Right ventricle myocardium inferior (tissue), 1 donor: ENCODE results near the gene KRT6A. TPM values are rescaled to one million over a fixed set of nuclear protein-coding genes. Genes with fewer than 3 reads are reported as not detected.
A peak's percentile ranks its signal among the peaks of the same experiment; 100 is the strongest.

Experiments
- ATAC-seq: fragments of 200-7000 bp; cut with Tn5 transposase; one replicate; pipeline ENCODE4 v1.9.1; 2020; ENCODE audit warnings: mild to moderate bottlenecking, moderate library complexity
- DNase-seq: peaks from one replicate; pipeline ENCODE4 v3.0.0; 2021; ENCODE audit errors: missing footprints
- intact Hi-C: fragments of 100-400 bp; cut with DNase I; formaldehyde crosslinking; loops from one replicate; pipeline ENCODE4 v1.11.0; 2022
- total RNA-seq: library from RNA; stranded (reverse); fragmentation: NEBNext Ultra II Directional; extraction: Animal tissue kit (Norgen Biotek cat#: 25700); gene quantifications from one replicate; pipeline ENCODE4 v1.2.1, GENCODE V29; 2021
- donor health status: DM: no; HTN: yes; CAD: no; lungs with severe emphysema.

Gene KRT6A
- total RNA-seq, 1 donor from 2014 or later, result 0.16 TPM

GRCh38 chr12:52442600-52443061 lies 50.4 kb downstream of the KRT6A start:
- intact Hi-C loops, result no loop called here
- DNase-seq (no peak), ATAC-seq (no peak)

- DNase-seq (no peak), ATAC-seq (no peak)
- intact Hi-C loops, result no loop called here
Measured at GRCh38 chr12:52441320-52441911, 51.6 kb downstream of the KRT6A start.

GRCh38 chr12:52440821-52441319 lies 52.2 kb downstream of the KRT6A start:
- intact Hi-C loops, result no loop called here
- ATAC-seq (peak; percentile 15), DNase-seq (no peak)

GRCh38 chr12:52439845-52440244 lies 53.2 kb downstream of the KRT6A start:
- no peak for DNase-seq
- intact Hi-C loops, result no loop called here
- ATAC-seq, result no peak

GRCh38 chr12:52439420-52439819 lies 53.6 kb downstream of the KRT6A start:
- no peak for DNase-seq
- intact Hi-C loops, result no loop called here
- ATAC-seq, result no peak

GRCh38 chr12:52438305-52439301 lies 54.5 kb downstream of the KRT6A start:
- intact Hi-C loops, result no loop called here
- ATAC-seq (no peak), DNase-seq (no peak)

GRCh38 chr12:52437508-52437907 lies 55.5 kb downstream of the KRT6A start:
- no peak for DNase-seq
- ATAC-seq, result no peak
- intact Hi-C loops, result no loop called here

Other genes with a start within 250 kb of the KRT6A start
- gene KRT86, start 218.6 kb downstream of the KRT6A start, total RNA-seq, result not detected
- not detected for gene KRT81, start 201.7 kb downstream of the KRT6A start, total RNA-seq
- not detected for gene KRT83, start 171.9 kb downstream of the KRT6A start, total RNA-seq
- gene KRT85, start 125.8 kb downstream of the KRT6A start, total RNA-seq, result not detected
- gene KRT84, start 107.6 kb downstream of the KRT6A start, total RNA-seq, result not detected
- not detected for gene KRT82, start 86.9 kb downstream of the KRT6A start, total RNA-seq
- not detected for gene KRT75, start 58.9 kb downstream of the KRT6A start, total RNA-seq
- not detected for gene KRT6B, start 41.1 kb downstream of the KRT6A start, total RNA-seq
- not detected for gene KRT6C, start 19.5 kb downstream of the KRT6A start, total RNA-seq
- 0.16 TPM for gene KRT5, start 27.1 kb upstream of the KRT6A start, total RNA-seq
- not detected for gene KRT71, start 59.9 kb upstream of the KRT6A start, total RNA-seq
- not detected for gene KRT74, start 80.6 kb upstream of the KRT6A start, total RNA-seq
- not detected for gene KRT72, start 108.2 kb upstream of the KRT6A start, total RNA-seq
- gene KRT73, start 125.3 kb upstream of the KRT6A start, total RNA-seq, result not detected
- not detected for gene KRT2, start 159.0 kb upstream of the KRT6A start, total RNA-seq
- not detected for gene KRT1, start 187.2 kb upstream of the KRT6A start, total RNA-seq
- gene KRT77, start 210.3 kb upstream of the KRT6A start, total RNA-seq, result not detected